GM19397 (cell line): ENCODE data around the gene RSPH3.
"Not testable (repeated sequence)": the region's sequence is repeated elsewhere in the genome, so short reads cannot be mapped to it uniquely, and the experiment has no call there.

ENCODE experiments used
- ATAC-seq: cut with Tn5 transposase; IDR thresholded peaks from one replicate; pipeline ENCODE4 v1.9.1; 2021; ENCODE audit warnings: mild to moderate bottlenecking, moderate library complexity; ENCODE audit not compliant: unreplicated experiment

The RSPH3 gene

DNA sequence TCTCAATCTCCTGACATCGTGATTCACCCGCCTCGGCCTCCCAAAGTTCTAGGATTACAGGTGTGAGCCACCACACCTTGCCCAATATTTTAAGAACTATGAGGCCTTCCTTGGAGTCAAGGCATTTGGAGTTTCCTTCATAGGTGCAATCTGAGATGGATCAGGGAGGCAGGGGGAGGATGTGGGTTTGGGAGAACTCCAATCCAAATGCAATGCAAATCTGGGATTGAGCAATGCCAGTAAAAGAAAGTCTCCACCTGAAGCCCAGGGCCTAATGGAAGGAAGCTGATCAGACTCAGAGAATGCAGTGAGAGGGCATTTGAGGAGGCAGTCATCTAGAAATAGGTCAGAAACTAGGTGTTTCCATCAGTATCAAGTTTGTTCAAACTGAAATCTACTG lies 21.2 kb downstream of the RSPH3 start:
- ATAC-seq: no peak

DNA sequence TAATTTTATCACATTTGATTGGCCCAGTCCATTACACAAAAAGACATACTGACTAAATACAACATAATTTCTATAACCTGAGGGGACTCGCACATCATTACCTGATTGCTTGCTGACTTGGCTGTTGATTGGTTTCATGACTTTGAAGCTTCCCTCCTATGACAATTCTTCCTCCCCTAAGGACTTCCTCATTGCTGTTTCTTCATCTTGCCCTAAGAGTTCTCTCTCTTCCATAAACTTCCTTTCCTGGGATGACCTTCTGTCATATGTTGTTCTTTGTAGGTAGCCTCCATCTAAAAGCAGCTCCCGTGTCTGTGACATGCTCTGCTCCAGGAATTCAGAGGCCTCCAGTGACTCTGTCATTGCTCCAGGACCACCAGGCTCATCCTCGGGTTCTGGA lies 22.6 kb downstream of the RSPH3 start:
- no peak for ATAC-seq

DNA sequence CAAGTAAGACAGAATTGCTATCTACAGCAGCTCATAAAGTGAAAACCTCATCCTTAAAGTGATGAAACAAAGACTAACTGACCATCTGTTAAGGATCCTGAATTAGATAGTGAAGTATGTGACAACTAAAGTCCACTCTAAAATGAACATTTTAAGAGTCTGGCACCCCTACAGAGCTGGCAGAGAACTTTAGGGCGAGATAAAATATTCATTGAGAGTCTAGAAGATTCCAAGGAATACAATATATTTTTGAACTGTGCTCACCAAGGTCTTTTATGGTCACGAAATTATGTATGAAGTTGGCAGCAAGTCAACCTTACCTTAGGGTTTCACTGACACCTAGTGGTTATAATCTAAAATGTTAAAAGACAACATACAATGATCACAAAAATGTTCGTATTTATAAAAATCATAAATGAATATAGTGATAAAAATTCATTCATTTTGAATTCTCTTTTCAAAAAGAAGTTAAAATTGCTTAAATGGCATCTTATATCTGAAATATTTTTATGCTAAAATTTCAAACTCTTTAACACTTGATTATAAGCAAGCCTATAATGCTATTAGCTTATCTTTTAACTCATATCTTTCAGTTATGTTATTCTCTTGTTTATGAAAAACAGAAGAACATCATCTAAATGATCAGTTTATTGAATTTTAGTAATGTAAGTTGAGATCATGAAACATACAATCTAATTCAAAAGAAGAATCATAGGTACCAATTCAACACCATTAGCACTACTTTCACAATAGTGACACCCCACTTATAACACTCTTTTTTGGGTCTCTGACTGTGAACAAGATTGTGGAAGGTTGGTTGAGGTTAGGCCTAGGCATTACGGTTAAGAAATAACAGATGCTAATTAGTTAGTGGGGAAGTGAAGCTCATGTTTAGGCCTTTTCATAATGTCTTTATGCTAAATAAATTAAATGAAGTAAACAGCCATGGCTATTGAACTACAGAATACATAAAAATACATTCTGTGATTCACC lies 27.5 kb downstream of the RSPH3 start:
- ATAC-seq: no peak

DNA sequence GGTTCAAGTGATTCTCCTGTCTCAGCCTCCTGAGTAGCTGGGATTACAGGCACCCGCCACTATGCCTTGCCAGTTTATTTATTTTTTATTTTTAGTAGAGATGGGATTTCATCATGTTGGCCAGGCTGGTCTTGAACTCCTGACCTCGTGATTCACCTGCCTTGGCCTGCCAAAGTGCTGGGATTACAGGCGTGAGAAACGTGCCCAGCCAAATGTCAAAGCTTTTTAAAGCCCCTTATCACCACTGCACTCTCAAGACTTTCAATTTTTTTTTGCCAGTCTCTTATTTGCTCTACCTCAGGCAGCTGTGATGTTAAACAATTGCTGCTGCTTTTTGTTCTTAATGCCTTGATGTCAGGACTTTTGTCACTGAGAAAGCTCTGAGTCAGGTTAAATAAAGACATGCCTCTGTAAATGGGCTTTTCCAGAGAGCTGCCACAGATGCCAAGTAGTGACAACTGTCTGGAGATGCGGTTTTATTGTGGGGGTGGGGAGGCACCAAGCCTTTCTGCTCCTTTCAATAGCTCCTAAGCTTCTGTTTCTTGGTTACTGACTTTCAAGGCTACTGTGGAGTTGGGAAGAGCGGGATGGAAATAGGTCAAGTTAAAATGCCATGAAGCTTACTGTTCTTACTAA lies 29.2 kb downstream of the RSPH3 start:
- no peak for ATAC-seq

DNA sequence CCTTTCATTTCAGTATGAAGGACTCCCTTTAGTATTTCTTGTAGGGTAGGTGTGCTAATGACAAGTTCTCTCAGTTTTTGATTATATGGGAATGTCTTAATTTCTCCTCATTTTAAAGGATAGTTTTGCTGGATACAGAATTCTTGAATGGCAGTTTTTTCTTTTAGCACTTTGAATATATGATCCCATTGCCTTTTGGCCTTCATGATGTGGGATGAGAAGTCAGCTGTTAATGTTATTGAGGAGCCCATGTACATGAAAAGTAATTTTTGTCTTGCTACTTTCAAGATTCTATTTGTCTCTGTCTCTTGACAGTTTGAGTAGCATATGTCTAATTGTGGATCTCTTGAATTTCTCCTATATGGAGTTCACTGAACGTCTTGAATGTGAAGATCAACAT lies 30.9 kb downstream of the RSPH3 start:
- no peak for ATAC-seq

DNA sequence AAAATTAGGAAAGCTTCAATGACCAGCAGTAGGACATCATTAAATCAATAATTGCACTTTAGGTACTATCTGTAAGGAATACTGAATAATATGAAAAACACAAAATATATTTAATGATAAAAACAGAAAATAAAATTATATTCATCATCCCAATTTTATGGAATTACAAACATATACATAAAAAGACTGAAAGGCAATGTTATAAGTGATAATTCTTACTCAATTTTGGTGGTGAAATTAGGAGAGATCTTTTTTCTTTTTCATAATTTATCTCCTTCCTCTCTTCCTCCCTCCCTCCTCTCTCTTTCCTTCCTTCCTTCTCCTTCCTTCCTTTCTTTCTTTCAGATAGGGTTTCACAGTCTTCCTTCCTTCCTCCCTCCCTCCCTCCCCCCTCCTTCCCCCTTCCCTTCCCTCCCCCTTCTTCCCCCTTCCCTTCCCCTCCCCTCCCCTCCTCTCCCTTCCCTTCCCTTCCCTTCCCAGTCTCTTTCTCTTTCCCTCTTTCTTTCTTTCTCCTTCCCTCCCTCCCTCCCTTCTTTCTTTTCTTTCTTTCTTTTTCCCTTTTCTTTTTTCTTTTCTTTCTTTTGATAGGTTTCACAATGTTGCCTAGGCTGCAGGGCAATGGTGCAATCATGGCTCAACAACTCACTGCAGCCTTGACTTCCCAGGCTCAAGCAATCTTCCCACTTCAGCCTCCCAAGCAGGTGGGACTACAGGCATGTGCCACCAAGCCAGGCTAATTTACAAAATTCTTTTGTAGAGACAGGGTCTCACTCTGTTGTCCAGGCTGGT lies 36.8 kb downstream of the RSPH3 start:
- ATAC-seq: no peak

DNA sequence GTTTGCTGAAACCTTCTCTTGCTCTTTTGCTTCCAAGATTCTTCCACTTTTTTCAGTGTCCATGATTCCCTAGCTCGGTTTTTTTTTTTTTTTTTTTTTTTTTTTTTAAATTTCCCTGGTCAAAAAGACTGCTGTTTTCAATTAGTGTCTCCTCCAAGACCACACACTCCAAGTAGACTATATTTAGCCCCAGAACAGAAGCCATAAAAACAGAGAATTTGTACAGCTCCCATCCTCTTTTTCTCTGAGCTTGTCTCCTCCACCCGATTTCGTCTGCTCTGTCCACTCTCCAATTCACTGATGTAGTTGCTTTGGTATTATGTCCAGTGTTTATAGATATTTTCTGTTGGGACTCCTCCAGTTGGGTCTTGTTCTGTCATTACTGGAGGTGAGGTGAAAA lies 37.6 kb downstream of the RSPH3 start:
- ATAC-seq: no peak

DNA sequence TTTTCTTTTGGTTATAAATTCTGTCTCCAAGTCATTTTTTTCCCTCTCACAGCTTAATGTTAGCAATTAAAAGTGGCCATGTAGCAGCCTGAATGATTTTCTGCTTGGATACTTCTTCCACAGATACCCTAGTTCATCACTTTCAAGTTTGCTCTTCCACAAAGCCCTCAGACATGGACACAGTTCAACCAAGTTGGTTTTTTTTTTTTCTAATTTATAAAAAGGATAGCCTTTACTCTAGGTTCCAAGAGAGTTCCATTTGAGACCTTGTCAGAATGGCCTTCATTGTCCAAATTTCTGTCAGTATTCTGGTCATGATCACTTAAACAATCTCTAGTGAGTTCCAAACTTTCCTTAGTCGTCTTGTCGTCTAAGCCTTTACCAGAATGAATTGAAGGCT lies 40.0 kb downstream of the RSPH3 start:
- ATAC-seq: no peak

DNA sequence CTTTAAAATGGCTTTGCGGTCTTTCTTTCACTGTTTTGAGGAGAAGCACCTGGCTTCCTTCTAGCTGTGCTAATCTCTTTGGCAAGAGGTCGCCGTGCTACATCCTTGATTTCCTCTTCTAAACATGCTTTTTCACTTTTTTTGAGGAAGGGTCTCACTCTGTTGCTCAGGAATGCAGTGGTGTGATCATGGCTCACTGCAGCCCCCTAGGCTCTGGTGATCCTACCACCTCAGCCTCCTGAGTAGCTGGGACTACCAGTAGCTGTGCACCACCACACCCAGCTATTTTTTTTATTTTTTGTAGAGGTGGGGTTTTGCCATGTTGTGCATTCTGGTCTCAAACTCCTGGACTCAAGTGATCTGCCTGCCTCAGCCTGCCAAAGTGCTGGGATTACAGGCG lies 40.5 kb downstream of the RSPH3 start:
- no peak for ATAC-seq

DNA sequence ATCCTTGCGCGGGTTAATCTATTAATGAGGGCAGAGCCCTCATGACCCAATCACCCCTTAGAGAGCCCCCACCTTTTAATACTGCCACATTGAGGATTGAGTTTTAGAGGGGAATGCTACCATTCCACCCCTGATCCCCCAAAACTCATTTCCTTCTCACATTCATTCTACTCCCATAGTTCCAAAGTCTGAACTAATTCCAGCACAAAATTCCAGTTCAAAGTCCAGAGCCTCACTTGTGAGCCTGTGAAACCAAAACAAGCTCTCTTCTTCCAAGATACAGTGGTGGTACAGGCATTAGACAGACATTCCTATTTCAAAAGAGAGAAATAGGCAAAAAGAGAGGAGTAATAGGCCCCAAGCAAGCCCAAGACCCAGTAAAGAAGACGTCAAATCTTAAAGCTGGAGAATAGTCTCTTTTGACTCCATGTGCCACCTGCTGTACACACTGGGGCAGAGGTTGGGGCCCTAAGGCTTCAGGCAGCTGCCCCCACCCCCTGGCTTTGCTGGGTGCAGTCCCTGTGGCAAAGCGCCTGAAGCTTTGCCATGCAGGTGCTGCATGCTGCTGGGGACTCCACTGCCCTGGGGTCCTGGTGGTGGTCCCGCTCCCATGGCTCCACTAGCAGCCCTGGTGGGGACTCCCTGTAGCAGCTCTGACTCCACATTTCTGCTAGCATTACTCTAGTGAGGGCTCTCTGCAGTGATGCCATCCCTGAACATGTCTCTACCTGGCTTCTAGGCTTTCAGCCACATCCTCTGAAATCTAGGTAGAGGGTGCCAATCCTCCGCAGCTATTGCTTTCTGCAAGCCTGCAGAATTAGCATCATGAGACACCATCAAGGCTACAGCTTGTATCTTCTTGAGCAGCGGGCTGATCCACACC lies 41.3 kb downstream of the RSPH3 start:
- ATAC-seq: no peak

DNA sequence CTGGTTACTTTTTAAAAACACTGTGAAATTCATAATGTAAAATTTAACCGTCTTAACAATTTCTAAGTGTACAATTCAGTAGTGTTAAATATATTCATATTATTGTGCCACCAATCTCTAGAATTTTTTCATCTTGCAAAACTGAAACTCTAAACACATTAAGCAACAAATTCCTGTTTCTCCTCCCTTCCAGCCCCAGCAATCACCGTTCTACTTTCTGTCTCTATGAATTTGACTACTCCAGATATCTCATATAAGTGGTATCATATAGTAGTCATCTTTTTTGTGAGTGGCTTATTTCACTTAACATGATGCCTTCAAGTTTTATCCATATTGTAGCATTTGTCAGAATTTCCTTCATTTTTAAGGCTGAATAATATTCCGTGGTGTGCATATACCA lies 44.7 kb downstream of the RSPH3 start:
- no peak for ATAC-seq

DNA sequence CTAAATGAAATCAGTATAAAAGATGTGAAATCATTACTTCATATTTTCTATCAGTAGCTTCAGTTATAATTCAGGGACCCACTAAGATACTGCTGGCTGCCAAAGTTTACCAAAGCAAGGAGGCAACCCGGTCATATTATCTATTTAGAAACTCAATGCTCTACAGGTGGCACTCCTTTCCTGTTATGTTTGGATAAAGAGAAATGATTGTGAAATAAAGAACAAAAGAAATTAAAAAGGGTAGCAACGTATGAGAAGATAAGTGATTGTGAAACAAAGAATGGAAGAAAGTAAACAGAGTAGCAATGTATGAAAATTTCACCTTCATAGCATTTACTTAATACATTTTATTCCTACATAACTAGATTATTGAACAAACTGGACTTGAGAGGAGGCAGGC lies 45.2 kb downstream of the RSPH3 start:
- ATAC-seq: no peak

DNA sequence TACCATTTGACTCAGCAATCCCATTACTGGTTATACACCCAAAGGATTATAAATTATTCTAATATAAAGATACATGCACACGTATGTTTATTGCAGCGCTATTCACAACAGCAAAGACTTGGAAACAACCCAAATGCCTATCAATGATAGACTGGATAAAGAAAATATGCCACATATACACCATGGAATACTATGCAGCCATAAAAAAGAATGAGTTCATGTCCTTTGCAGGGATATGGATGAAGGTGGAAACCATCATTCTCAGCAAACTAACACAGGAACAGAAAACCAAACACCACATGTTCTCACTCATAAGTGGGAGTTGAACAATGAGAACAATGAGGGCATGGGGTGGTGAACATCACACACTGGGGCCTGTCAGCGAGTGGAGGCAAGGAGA lies 48.0 kb downstream of the RSPH3 start:
- ATAC-seq: not testable (repeated sequence)

DNA sequence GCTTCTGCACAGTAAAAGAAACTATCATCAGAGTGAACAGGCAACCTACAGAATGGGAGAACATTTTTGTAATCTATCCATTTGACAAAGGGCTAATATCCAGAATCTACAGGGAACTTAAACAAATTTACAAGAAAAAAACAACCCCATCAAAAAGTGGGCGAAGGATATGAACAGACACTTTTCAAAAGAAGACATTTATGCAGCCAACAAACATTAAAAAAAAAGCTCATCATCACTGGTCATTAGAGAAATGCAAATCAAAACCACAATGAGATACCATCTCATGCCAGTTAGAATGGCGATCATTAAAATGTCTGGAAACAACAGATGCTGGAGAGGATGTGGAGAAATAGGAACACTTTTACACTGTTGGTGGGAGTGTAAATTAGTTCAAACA lies 48.4 kb downstream of the RSPH3 start:
- not testable (repeated sequence) for ATAC-seq

DNA sequence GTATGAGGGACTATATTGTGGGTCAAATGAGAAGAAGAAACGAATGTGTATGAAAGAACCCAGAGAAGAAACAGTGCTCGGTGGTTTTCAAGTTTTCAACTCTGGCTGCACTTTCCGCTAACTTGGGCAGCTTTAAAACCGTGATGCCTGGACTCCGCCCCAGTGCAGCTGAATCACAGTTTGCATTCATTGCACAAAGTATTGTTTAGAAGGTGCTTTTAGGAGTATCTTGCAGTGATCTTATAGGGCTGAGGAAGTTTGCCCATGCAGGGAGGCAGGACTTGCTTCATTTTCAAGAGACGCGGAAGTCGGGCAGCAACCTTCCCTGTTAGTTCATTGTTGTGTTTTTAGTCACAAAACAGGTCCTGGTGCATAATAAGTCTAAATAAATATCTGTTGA lies 52.7 kb downstream of the RSPH3 start:
- ATAC-seq: no peak

DNA sequence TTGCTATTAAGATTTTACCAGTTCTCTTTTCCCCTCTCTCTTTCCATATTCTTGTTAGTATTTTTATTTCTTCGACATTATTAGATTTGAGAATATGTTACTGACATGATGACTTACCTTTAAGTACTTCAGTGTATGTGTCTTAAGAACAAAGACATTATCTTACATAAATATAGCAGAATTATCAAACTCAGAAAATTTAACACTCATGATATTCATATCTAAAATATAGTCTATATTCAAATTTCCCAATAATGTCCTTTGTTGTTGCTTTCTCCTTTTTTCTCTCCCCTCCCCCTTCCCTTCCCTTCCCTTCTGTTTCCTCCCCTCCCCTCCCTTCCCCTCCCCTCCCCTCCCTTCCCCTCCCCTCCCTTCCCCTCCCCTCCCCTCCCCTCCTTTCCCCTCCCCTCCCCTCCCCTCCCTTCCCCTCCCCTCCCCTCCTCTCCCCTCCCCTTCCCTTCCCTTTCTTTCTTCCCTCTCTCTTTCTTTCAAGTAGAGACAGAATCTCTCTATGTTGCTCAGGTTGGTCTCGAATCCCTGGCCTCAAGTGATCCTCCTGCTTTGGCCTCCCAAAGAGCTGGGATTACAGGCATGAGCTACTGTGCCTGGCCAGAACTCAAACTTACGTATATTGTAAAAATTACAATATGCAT lies 56.5 kb downstream of the RSPH3 start:
- no peak for ATAC-seq

DNA sequence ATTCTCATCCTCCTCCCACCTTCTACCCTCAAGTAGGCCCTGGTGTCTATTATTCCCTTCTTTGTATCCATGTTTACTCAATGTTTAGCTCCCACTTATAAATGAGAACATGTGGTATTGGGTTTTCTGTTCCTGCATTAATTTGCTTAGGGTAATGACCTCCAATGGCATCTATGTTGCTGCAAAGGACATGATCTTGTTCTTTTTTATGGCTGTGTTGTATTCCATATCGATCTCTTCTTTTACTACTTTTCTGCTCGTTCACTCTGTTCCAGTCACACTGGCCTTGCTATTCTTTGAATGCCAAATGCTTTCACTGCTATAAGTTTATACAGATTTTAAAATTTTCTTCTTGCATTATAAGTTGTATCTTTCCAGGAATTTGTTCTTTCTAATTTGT lies 57.7 kb downstream of the RSPH3 start:
- no peak for ATAC-seq

DNA sequence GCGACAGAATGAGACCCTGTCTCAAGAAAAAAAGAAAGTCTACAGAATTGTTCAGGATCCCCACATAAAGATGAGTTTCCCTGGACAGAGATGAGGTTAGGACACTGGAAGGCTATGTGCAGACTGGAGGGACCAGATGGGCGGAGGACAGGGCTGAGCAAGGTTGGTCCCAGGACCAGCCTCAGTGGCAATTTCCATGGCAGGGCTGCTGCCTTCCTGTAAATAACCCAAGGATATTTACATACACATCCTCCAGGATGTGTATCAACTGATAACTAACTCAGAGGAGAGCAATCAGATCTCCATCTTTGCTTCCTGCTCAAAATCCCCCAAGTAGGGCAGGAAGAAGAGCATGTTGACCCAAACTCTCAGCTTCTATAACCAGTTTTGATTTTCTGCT lies 58.8 kb downstream of the RSPH3 start:
- no peak for ATAC-seq

DNA sequence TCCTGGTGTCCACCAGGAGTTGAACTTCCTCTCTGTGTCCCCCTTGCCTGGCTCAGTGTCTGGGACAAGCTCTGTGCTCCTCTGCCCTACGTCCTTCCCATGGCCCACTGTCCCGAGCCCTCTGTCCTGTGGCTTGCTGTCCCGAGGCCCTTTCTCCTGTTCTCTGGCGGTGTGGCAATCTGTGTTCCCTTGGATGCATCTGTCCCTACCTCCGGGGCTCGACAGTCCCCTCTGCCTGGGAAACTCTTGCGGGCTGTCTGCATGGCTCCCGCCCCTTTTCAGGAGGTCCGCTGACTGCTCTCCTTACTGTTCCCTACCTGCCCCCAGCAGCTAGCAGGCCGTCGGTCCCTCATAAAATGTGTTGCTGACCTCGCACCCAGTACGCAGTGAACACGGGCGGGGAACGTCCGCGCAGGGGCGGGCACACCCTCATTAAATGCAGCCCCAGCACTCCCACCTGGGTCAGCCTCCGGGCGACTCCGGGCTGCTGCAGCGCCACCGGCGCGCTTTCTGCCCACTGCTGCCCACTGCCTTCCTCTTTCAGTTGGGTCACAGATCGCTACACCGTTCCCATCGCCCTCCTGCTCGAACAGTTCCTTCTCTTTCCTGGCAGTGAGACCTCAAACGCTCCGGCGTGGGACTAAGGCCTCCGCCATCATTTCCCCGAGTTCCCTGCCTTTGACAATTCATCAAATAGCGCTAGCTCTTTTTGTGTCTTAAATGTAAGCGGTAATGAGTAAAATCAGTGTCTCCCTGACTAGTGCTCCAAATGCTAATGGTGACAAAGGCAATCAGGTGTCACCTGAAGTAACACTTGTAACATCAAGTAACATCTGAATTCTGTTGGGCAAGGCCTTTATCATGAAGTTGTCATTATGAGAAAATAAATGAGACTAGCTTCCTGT lies 60.5 kb downstream of the RSPH3 start:
- ATAC-seq: no peak
